Adipocyte (in vitro differentiated cells): ENCODE results near the gene FAM107A.

Experiments
- DNase-seq: peaks from one replicate; pipeline ENCODE4 v3.0.0-alpha.2; 2015; ENCODE audit warnings: low read depth
- H3K27me3 ChIP-seq: replicated peaks from 2 replicates; pipeline ENCODE4 v1.7.0; 2013; ENCODE audit warnings: mild to moderate bottlenecking, low read length, moderate library complexity; ENCODE audit not compliant: control insufficient read depth, insufficient read depth
- H3K36me3 ChIP-seq: 2 replicates; pipeline ENCODE4 v1.7.0; 2013; ENCODE audit warnings: low read length, mild to moderate bottlenecking, moderate library complexity; ENCODE audit not compliant: control insufficient read depth, insufficient read depth, severe bottlenecking
- H3K4me1 ChIP-seq: 2 replicates; pipeline ENCODE4 v1.7.0; 2013; ENCODE audit warnings: mild to moderate bottlenecking, low read length, moderate library complexity; ENCODE audit not compliant: control insufficient read depth, insufficient read depth
- H3K4me3 ChIP-seq: 2 replicates; pipeline ENCODE4 v1.7.0; 2013; ENCODE audit warnings: mild to moderate bottlenecking, low read length, moderate library complexity
- H3K9ac ChIP-seq: 2 replicates; pipeline ENCODE4 v1.7.0; 2013; ENCODE audit warnings: mild to moderate bottlenecking, low read length, moderate library complexity
- H3K9me3 ChIP-seq: 2 replicates; pipeline ENCODE4 v1.7.0; 2013; ENCODE audit warnings: mild to moderate bottlenecking, low read length, moderate library complexity; ENCODE audit not compliant: control insufficient read depth

Gene FAM107A

DNA sequence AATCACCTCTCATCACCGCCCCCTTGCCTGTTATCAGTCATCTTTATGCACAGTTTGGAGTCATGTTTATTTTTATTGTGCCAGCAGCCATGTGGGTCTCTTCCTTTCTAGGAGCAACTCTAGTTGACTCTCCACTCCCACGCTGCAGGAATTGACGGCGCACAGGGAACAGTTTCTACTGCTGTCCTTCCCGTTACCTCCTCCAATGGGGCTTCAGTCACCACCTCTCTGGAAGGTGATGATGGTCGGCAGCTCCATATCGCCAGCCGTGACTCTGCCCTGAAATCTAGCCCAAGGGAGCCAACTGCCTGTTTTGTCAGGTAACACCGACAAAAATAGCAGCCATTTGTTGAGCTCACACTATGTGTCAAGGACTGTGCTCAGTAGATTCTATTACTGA, 35.6 kb upstream of the FAM107A start:
- no peak overlapping the region for H3K4me3 ChIP-seq
- H3K9ac ChIP-seq = no peak overlapping the region
- DNase-seq = no peak
- H3K9me3 ChIP-seq = no peaks in the 10 kb centered on the region
- peaks cover 14% of the 10 kb centered on the region for H3K4me1 ChIP-seq
- H3K27me3 ChIP-seq = no peaks in the 10 kb centered on the region
- no peaks in the 10 kb centered on the region for H3K36me3 ChIP-seq

DNA sequence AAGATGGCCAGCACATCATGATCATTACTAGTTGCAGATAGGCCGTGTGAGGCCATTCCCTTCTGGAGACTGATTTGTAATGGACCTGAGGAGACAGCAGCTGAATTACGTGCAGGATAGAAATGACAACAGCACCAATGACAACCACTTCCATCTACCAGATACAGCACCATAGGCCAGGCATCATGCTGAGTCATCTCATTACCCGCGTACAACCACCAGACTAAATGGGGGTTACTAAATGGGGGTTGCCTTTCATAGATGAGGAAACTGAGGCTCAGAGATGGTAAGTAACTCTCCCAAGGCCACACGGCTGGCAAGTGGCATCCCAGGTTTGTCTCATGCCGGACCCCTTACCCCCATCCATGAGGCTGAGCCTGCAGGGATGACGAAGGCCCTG, 32.8 kb upstream of the FAM107A start:
- peaks cover 4% of the 10 kb centered on the region for H3K4me1 ChIP-seq
- H3K9me3 ChIP-seq = peaks cover 8% of the 10 kb centered on the region
- peaks cover 15% of the 10 kb centered on the region for H3K27me3 ChIP-seq
- no peak for DNase-seq
- no peaks in the 10 kb centered on the region for H3K36me3 ChIP-seq
- H3K4me3 ChIP-seq = no peak overlapping the region
- no peak overlapping the region for H3K9ac ChIP-seq

DNA sequence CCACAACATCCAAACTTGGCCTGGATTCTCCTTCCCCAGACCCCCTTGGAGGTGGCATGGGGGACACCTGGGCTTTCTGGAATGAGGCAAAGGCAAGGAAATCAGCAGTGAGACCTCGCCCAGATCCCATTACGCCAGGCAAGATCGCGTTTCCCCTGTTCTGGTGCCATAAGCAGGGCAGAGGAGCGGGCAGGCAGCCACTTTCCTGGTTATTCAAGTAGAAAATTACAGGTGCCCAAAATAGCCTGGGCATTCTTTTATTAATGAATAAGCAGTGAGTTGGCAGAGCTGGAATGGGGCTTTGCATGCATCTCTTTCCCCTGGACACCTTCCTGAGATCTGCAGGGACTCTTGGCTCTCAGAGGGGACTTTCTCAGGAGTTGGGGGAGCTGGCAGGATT, 31.5 kb upstream of the FAM107A start:
- Histone ChIP-seq H3K36me3 (no peaks in the 10 kb centered on the region), H3K9ac (no peak overlapping the region), H3K27me3 (peaks cover 27% of the 10 kb centered on the region), H3K4me1 (peaks cover 4% of the 10 kb centered on the region), H3K9me3 (peaks cover 17% of the 10 kb centered on the region), H3K4me3 (no peak overlapping the region)
- DNase-seq = no peak

DNA sequence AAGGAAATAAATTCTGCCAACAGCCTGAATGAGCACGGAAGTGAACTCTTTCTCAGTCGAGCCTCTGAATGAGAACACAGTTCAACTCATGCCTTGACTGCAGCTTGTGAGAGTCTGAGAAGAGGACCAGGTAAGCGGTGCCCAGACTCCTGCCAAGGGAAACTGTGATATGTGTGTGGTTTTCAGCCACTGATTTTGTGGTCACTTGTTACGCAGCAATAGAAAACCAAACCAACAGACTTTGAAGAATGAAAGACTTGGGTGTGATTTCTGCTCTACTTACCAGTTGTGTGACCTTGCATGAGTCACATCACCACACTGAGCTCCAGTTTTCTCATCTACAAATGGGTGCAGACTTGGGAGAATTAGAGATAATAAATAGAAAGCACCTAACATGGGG, 30.6 kb upstream of the FAM107A start:
- no peak overlapping the region for H3K4me3 ChIP-seq
- no peaks in the 10 kb centered on the region for H3K4me1 ChIP-seq
- no peak for DNase-seq
- no peaks in the 10 kb centered on the region for H3K36me3 ChIP-seq
- peaks cover 30% of the 10 kb centered on the region for H3K27me3 ChIP-seq
- H3K9ac ChIP-seq = no peak overlapping the region
- H3K9me3 ChIP-seq = peaks cover 17% of the 10 kb centered on the region

DNA sequence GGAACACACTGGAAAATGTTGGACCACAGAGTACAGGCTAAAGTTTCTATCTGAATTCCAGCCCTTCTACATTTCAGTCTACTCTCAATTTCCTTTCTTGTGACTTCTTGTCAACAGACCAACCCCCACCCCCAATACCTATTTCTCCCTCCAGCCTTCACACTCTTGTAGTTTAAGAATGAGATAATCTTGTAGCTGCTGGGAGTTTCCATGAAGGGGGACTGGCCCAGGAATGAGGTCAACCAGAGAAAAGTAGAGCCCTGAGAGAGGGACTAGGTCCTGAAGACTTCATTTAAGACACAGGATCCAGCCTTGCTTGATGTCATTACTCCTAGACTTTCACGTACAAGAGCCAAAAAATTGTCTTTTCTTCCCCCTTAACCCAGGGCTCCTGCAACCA, 29.5 kb upstream of the FAM107A start:
- H3K36me3 ChIP-seq = no peaks in the 10 kb centered on the region
- DNase-seq = no peak
- H3K9me3 ChIP-seq = peaks cover 17% of the 10 kb centered on the region
- peaks cover 30% of the 10 kb centered on the region for H3K27me3 ChIP-seq
- no peak overlapping the region for H3K9ac ChIP-seq
- H3K4me3 ChIP-seq = no peak overlapping the region
- H3K4me1 ChIP-seq = no peaks in the 10 kb centered on the region

DNA sequence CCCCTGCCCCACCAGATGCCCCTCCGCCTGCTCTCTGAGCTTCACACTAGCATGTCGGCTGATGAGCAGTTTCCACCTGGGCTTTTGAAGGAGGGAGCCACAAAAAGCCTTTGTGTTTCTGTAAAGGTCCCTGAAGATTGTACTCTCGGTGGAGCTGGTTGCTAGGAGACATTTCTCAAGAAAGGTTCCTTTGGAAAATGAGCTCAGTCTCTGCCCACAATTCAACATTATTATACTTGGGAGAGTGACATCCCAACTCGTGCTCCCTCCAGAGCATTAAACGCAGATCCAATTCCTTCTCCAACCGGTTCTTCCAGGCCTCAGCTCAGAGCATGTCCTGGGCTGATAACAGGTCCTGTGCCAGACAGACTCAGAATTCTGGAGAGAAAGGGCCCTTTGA, 26.8 kb upstream of the FAM107A start:
- DNase-seq = no peak
- Histone ChIP-seq H3K27me3 (peaks cover 35% of the 10 kb centered on the region), H3K4me3 (no peak overlapping the region)

DNA sequence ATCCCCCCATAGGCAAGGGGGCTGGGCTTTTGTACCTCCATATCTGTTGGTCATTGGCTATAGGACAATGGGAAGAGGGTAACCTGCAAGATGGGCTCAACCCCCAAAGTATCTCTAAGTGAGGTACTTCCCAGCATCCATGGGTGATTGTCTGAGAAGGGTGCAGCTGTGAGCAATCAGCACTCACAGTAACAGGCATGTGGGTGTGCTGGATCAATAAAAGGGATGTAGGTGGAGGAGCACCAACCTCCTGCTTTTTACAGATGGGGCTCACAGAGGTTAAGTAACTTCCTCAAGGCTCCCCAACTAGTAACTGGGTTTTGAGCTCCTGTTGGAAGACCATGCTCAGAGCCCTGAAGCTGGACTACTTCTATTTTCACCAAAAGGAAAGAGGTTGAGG, 26.4 kb upstream of the FAM107A start:
- DNase-seq = no peak
- no peak overlapping the region for H3K9ac ChIP-seq
- peaks cover 17% of the 10 kb centered on the region for H3K9me3 ChIP-seq
- H3K27me3 ChIP-seq = peaks cover 35% of the 10 kb centered on the region
- H3K4me3 ChIP-seq = no peak overlapping the region
- no peaks in the 10 kb centered on the region for H3K36me3 ChIP-seq
- H3K4me1 ChIP-seq = no peaks in the 10 kb centered on the region

More for the DNA sequence above, 26.8 kb upstream of the FAM107A start:
- Histone ChIP-seq H3K4me1 (no peaks in the 10 kb centered on the region), H3K36me3 (no peaks in the 10 kb centered on the region), H3K9me3 (peaks cover 17% of the 10 kb centered on the region), H3K9ac (no peak overlapping the region)

DNA sequence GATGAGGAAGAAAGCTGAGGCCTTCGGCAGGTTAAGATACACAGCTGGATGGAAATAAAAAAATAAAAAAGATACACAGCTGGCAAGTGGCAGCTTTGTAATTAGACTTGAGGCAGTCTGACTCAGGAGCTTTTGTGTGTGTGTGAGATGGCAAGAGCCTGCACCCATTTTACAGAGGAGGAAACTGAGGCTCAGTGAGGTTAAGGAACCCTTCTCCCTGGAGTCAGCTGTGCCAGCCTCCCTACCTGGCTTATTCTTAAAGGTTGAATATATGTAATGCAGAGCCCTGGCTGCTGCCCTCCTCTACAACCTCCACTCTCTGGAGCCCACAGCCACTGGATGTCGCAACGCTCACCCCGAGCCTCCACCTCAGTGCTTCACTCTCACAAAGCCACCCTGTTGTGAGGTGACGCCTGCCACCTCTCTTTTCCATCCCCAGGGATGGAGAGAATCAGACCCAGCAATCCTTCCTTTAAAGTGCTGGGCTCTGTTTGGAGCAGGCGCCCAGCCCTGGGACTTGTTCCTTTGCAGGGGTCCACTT, 20.6 kb upstream of the FAM107A start:
- Histone ChIP-seq H3K27me3 (peaks cover 9% of the 10 kb centered on the region), H3K4me1 (peaks cover 6% of the 10 kb centered on the region), H3K9me3 (no peaks in the 10 kb centered on the region), H3K9ac (no peak overlapping the region), H3K36me3 (no peaks in the 10 kb centered on the region), H3K4me3 (no peak overlapping the region)
- DNase-seq = no peak

DNA sequence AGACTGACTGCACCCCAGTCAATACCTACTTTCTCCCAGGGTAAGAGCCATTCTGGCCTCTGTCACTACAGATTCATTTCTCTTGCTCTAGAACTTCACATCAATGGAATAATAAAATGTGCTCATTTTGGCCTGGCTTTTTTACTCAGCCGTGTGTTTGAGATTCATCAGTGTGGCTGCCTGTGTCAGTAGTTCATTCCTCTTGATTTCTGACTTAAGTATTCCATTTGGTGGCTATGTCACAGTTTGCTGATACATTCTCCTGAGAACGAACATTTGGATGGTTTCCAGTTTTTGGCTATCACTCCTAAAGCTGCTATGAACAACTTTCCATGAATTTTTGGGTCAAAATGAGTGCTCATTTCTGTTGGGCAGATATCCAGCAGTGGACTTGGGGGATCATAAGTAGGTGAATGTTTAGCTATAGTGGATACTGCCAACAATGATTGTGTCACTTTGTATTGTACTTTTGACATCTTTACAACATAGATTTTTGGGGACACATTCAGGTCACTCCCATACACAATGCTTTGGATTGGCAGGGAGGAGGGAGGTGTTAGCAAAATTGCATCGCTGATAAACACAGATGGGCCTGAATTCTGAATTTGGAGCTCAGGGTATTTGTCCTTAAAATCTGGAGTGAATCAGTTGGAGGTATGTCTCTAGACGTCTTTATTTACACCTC, 19.8 kb upstream of the FAM107A start:
- peaks cover 9% of the 10 kb centered on the region for H3K27me3 ChIP-seq
- no peaks in the 10 kb centered on the region for H3K36me3 ChIP-seq
- no peak for DNase-seq
- H3K9me3 ChIP-seq = no peaks in the 10 kb centered on the region
- H3K4me1 ChIP-seq = peaks cover 6% of the 10 kb centered on the region
- H3K9ac ChIP-seq = no peak overlapping the region
- no peak overlapping the region for H3K4me3 ChIP-seq

DNA sequence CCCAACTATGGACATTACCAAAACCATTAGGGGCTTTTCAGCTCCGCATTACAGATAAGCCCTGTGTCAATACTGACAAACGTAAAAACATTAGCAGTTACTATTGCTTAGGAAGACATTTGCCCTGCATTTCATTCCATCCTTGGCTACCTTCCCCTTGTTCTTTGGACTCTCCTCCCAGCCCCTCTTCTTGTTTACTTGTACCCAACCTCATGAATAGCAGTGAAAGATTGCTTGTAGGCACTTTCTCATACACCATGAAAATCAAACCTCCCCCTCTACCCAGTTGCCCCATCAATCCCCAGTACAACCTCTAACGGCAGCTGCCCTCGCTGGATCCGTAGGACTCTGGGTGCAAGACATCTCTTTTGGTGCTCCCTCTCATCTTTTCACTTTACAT, 16.9 kb upstream of the FAM107A start:
- Histone ChIP-seq H3K36me3 (no peaks in the 10 kb centered on the region), H3K4me3 (no peak overlapping the region), H3K4me1 (peaks cover 6% of the 10 kb centered on the region), H3K9me3 (no peaks in the 10 kb centered on the region), H3K9ac (no peak overlapping the region), H3K27me3 (peaks cover 4% of the 10 kb centered on the region)
- no peak for DNase-seq

DNA sequence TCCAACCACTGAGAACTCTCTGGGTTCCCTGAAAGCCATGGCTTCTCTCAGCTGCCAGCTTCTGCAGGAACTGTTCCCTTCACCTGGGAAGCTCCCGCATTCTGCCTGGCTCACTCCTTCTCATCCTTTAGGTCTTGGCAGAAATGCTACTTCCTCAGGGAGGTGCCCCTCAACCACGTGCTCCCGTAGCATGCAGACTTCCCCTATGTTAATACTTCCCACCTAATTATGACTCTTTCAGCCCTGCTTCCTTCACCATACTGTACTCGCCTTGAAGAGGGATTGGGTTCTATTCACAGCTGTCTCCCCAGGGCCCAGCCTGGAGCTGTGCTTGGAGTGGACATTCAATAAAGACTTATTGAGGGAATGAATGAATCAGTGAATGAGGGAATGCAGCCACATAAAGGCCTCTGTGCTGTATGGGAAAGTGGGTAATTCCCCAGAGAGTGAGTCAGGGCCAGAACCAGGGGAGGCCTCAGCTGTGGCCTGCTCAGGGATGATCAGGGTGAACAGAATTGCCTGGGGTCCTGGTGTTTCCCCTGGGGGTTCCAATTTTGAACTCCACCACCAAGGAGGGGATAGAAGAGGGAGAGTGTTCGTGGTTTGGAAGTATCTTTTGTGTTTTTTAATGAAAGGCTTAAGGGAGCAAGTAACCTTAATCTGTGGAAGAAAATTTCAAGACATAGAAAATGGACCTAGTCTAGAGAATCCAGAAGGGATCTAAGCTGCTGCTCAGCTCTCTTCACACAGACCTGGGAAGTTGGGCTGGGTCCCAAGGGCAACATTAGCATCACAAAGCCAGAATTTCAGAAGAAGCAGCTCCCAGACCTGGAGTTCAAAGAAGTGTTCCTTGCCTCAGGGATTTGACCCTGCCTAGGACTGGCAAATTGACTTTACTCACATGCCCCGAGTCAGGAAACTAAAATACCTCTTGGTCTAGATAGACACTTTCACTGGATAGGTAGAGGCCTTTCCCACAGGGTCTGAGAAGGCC, 14.6 kb upstream of the FAM107A start:
- Histone ChIP-seq H3K4me1 (peaks cover 1% of the 10 kb centered on the region), H3K9ac (no peak overlapping the region), H3K4me3 (no peak overlapping the region), H3K27me3 (peaks cover 4% of the 10 kb centered on the region), H3K36me3 (no peaks in the 10 kb centered on the region), H3K9me3 (no peaks in the 10 kb centered on the region)
- DNase-seq = no peak
